MM.1S (cell line): ENCODE measurements around the gene SPR.

ENCODE experiments used
- EZH2 ChIP-seq: fragments of 300-600 bp; sonication (generic); optimal IDR thresholded peaks from 2 replicates; pipeline ENCODE3; 2017; ENCODE audit warnings: low read depth, mild to moderate bottlenecking, antibody characterized with exemption, low read length, mixed read lengths
- EZH2phosphoT487 ChIP-seq: fragments of 300-600 bp; sonication (generic); IDR thresholded peaks from 2 replicates; pipeline ENCODE4 v1.6.1; 2018; ENCODE audit warnings: antibody characterized with exemption, low read length
- TF ChIP-seq, protein P1 (sequence below): fragments of 300-600 bp; sonication (generic); IDR thresholded peaks from 2 replicates; pipeline ENCODE4 v1.5.1; 2016; ENCODE audit warnings: antibody characterized with exemption, low read length, mixed read lengths

DNA sequence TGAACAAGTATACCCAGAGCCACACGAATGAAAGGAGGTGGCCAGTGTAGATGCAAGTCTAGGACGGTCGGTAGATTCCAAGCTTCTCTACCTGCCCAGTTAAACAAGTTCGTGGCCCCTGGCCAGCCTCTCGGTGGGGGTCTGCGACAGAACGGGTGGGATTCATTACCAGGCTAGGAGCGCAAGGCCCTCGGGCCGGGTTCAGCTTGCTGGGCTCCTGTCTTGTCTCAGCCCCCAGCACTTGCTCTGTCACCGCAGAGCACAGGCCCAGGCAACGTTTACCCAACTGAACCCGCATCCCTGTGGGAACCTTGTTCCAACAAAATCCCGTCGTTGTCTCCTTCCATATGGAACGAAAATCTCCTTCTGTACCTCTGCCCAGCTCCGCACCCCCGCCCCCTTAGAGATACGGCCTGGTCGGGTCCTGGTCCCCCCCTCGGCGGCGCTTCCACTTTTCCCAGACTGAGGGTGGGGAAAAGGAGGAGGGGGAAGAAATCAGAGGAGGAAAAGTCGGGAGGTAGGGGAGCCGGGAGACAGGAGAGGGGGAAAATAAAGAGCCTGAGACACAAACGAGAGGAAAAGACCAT lies 28.2 kb downstream of the SPR start:
- TF ChIP-seq, protein P1, sequence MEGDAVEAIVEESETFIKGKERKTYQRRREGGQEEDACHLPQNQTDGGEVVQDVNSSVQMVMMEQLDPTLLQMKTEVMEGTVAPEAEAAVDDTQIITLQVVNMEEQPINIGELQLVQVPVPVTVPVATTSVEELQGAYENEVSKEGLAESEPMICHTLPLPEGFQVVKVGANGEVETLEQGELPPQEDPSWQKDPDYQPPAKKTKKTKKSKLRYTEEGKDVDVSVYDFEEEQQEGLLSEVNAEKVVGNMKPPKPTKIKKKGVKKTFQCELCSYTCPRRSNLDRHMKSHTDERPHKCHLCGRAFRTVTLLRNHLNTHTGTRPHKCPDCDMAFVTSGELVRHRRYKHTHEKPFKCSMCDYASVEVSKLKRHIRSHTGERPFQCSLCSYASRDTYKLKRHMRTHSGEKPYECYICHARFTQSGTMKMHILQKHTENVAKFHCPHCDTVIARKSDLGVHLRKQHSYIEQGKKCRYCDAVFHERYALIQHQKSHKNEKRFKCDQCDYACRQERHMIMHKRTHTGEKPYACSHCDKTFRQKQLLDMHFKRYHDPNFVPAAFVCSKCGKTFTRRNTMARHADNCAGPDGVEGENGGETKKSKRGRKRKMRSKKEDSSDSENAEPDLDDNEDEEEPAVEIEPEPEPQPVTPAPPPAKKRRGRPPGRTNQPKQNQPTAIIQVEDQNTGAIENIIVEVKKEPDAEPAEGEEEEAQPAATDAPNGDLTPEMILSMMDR, result no peak
- peak; percentile 98 for TF ChIP-seq EZH2
- TF ChIP-seq EZH2phosphoT487, result peak; percentile 76; the same call in 1 of the 2 replicates
